Measurements from ENCODE around the gene POLR3C. TPM values are rescaled to one million over a fixed set of nuclear protein-coding genes. Genes with fewer than 3 reads are reported as not detected.
"Not testable (repeated sequence)": the region's sequence is repeated elsewhere in the genome, so short reads cannot be mapped to it uniquely, and the experiment has no call there.

Gene POLR3C
- total and polyA plus RNA-seq, 3 experiments from 2014 or later: 47.5 to 54.1 (median 53.1) TPM

- peaks cover 24 to 41% (median 30%) of the 10 kb centered on the region in 3 donors for H3K4me1 Mint-ChIP-seq
- CTCF ChIA-PET: interaction anchor here (0.8 kb wide), 1 partner anchor 57 kb away, joined by 3 read pairs; the partner anchor contains the start of gene NUDT17
- H3K27me3 ChIP-seq (ENCODE audit: insufficient read depth, low read length, poor library complexity, severe bottlenecking): no peaks in the 10 kb centered on the region
- H3K27ac ChIP-seq (ENCODE audit: low read depth, low read length): no peak overlapping the region
- DNase-seq: no peak
- no peak overlapping the region for H3K4me3 Mint-ChIP-seq
- no peaks in the 10 kb centered on the region for H3K27me3 Mint-ChIP-seq
- H3K4me3 ChIP-seq (ENCODE audit: low read length): no peak overlapping the region
- H3K9me3 ChIP-seq (ENCODE audit: low read length): no peaks in the 10 kb centered on the region
- POLR2A ChIA-PET: no interaction called here
- H3K27ac Mint-ChIP-seq: peak overlapping the region in 1 of 8 donors; percentile 28
- H3K9me3 Mint-ChIP-seq: no peaks in the 10 kb centered on the region
- no peaks in the 10 kb centered on the region for H3K36me3 ChIP-seq (ENCODE audit: insufficient read depth, low read length)
- peaks cover 17% of the 10 kb centered on the region for H3K4me1 ChIP-seq (ENCODE audit: insufficient read depth, low read length)
- H3K36me3 Mint-ChIP-seq: peaks cover 3 to 48% (median 19%) of the 10 kb centered on the region in 3 donors
These were observed 35.4 kb upstream of the POLR3C start for GRCh38 chr1:145788580-145788979.

GRCh38 chr1:145791860-145792259 lies 32.1 kb upstream of the POLR3C start:
- POLR2A ChIA-PET; H3K27me3 ChIP-seq (ENCODE audit: insufficient read depth, low read length, poor library complexity, severe bottlenecking); H3K27ac ChIP-seq (ENCODE audit: low read depth, low read length); H3K36me3 ChIP-seq (ENCODE audit: insufficient read depth, low read length); DNase-seq; H3K4me3 ChIP-seq (ENCODE audit: low read length); CTCF ChIA-PET; H3K4me1 ChIP-seq (ENCODE audit: insufficient read depth, low read length); H3K4me3 Mint-ChIP-seq; H3K27me3 Mint-ChIP-seq; H3K9me3 ChIP-seq (ENCODE audit: low read length): not testable (repeated sequence)
- Mint-ChIP-seq H3K9me3 (peaks cover 5 to 12% (median 11%) of the 10 kb centered on the region in 5 donors), H3K4me1 (peaks cover 16 to 43% (median 22%) of the 10 kb centered on the region in 3 donors), H3K27ac (peak overlapping the region in 1 of 8 donors; percentile 74), H3K36me3 (peaks cover 20 to 49% (median 21%) of the 10 kb centered on the region in 3 donors)

- H3K27ac ChIP-seq (ENCODE audit: low read depth, low read length): no peak overlapping the region
- ChIA-PET POLR2A (no interaction called here), CTCF (interaction anchor here (1.0 kb wide), 1 partner anchor 10 kb away, joined by 4 read pairs; no protein-coding TSS in a partner anchor)
- H3K36me3 Mint-ChIP-seq: peaks cover 24 to 51% (median 26%) of the 10 kb centered on the region in 3 donors
- H3K27me3 Mint-ChIP-seq: no peaks in the 10 kb centered on the region
- no peaks in the 10 kb centered on the region for H3K4me1 ChIP-seq (ENCODE audit: insufficient read depth, low read length)
- H3K27ac Mint-ChIP-seq: peak overlapping the region in 2 of 8 donors; percentile 9 to 29
- H3K27me3 ChIP-seq (ENCODE audit: insufficient read depth, low read length, poor library complexity, severe bottlenecking): no peaks in the 10 kb centered on the region
- H3K9me3 Mint-ChIP-seq: peaks cover 10 to 18% (median 15%) of the 10 kb centered on the region in 5 donors
- DNase-seq: no peak
- H3K4me1 Mint-ChIP-seq: peaks cover 17 to 41% (median 21%) of the 10 kb centered on the region in 3 donors
- H3K36me3 ChIP-seq (ENCODE audit: insufficient read depth, low read length): peaks cover 3% of the 10 kb centered on the region
- peaks cover 10% of the 10 kb centered on the region for H3K9me3 ChIP-seq (ENCODE audit: low read length)
- no peak overlapping the region for H3K4me3 ChIP-seq (ENCODE audit: low read length)
- H3K4me3 Mint-ChIP-seq: no peak overlapping the region
These were observed 31.5 kb upstream of the POLR3C start for GRCh38 chr1:145792484-145792883.

DNA sequence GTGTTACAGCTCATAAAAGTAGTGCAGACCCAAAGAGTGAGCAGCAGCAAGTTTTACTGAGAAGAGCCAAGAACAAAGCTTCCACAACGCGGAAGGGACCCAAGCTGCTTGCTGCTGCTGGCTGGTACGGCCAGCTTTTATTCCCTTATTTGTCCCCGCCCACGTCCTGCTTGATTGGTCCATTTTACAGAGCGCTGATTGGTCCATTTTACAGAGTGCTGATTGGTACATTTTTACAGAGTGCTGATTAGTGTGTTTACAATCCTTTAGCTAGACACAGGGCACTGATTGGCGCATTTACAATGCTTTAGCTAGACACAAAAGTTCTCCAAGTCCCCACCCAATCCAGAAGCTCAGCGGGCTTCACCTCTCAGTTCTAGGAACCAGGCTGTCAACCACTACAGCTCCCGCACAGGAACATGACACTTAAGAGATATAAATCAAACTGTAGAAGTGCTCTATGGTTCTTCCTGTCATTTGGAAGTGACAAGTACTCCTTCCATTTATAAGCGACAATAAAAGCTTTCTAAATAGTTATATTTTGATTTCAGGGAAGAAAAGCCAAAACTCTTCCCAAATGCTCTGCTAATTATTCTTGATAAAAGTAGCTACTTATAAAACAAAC lies 28.6 kb upstream of the POLR3C start:
- no peaks in the 10 kb centered on the region for H3K27me3 ChIP-seq (ENCODE audit: insufficient read depth, low read length, poor library complexity, severe bottlenecking)
- DNase-seq: no peak
- H3K36me3 Mint-ChIP-seq: peaks cover 23 to 61% (median 45%) of the 10 kb centered on the region in 3 donors
- H3K27ac Mint-ChIP-seq: peak overlapping the region in 1 of 8 donors; percentile 69
- peaks cover 20 to 36% (median 23%) of the 10 kb centered on the region in 3 donors for H3K4me1 Mint-ChIP-seq
- H3K27ac ChIP-seq (ENCODE audit: low read depth, low read length): no peak overlapping the region
- peaks cover 3% of the 10 kb centered on the region for H3K36me3 ChIP-seq (ENCODE audit: insufficient read depth, low read length)
- H3K9me3 ChIP-seq (ENCODE audit: low read length): peaks cover 12% of the 10 kb centered on the region
- H3K9me3 Mint-ChIP-seq: peaks cover 15 to 24% (median 16%) of the 10 kb centered on the region in 5 donors
- peak overlapping the region in 1 of 7 donors; percentile 60 for H3K4me3 Mint-ChIP-seq
- POLR2A ChIA-PET: no interaction called here
- CTCF ChIA-PET: no interaction called here
- no peaks in the 10 kb centered on the region for H3K4me1 ChIP-seq (ENCODE audit: insufficient read depth, low read length)
- H3K4me3 ChIP-seq (ENCODE audit: low read length): no peak overlapping the region
- H3K27me3 Mint-ChIP-seq: no peaks in the 10 kb centered on the region

GRCh38 chr1:145796753-145797152 lies 27.2 kb upstream of the POLR3C start:
- H3K27me3 Mint-ChIP-seq: peaks cover 0 to 2% of the 10 kb centered on the region in 2 donors

GRCh38 chr1:145799806-145800205 lies 24.2 kb upstream of the POLR3C start:
- DNase-seq: no peak
- CTCF ChIA-PET: no interaction called here
- Mint-ChIP-seq H3K4me1 (peaks cover 38 to 58% (median 45%) of the 10 kb centered on the region in 3 donors), H3K36me3 (peaks cover 13 to 47% (median 45%) of the 10 kb centered on the region in 3 donors), H3K27ac (peak overlapping the region in 2 of 8 donors; percentile 14 to 23), H3K4me3 (peak overlapping the region in 1 of 7 donors; percentile 30), H3K27me3 (peaks cover 0 to 2% of the 10 kb centered on the region in 2 donors), H3K9me3 (peaks cover 15 to 24% (median 16%) of the 10 kb centered on the region in 5 donors)
- Histone ChIP-seq H3K27ac (ENCODE audit: low read depth, low read length) (no peak overlapping the region), H3K4me1 (ENCODE audit: insufficient read depth, low read length) (peaks cover 9% of the 10 kb centered on the region), H3K27me3 (ENCODE audit: insufficient read depth, low read length, poor library complexity, severe bottlenecking) (no peaks in the 10 kb centered on the region), H3K36me3 (ENCODE audit: insufficient read depth, low read length) (peaks cover 3% of the 10 kb centered on the region), H3K9me3 (ENCODE audit: low read length) (peaks cover 12% of the 10 kb centered on the region), H3K4me3 (ENCODE audit: low read length) (no peak overlapping the region)
- POLR2A ChIA-PET: no interaction called here

More at GRCh38 chr1:145796753-145797152, 27.2 kb upstream of the POLR3C start:
- Mint-ChIP-seq H3K9me3 (peaks cover 15 to 24% (median 16%) of the 10 kb centered on the region in 5 donors), H3K27ac (no peak overlapping the region), H3K4me1 (peaks cover 25 to 44% (median 33%) of the 10 kb centered on the region in 3 donors), H3K36me3 (peaks cover 23 to 64% (median 45%) of the 10 kb centered on the region in 3 donors), H3K4me3 (no peak overlapping the region)
- H3K4me3 ChIP-seq (ENCODE audit: low read length): no peak overlapping the region
- ChIA-PET CTCF (no interaction called here), POLR2A (no interaction called here)
- peaks cover 3% of the 10 kb centered on the region for H3K36me3 ChIP-seq (ENCODE audit: insufficient read depth, low read length)
- no peak for DNase-seq
- H3K9me3 ChIP-seq (ENCODE audit: low read length): peaks cover 12% of the 10 kb centered on the region
- H3K4me1 ChIP-seq (ENCODE audit: insufficient read depth, low read length): no peaks in the 10 kb centered on the region
- no peak overlapping the region for H3K27ac ChIP-seq (ENCODE audit: low read depth, low read length)
- no peaks in the 10 kb centered on the region for H3K27me3 ChIP-seq (ENCODE audit: insufficient read depth, low read length, poor library complexity, severe bottlenecking)

DNA sequence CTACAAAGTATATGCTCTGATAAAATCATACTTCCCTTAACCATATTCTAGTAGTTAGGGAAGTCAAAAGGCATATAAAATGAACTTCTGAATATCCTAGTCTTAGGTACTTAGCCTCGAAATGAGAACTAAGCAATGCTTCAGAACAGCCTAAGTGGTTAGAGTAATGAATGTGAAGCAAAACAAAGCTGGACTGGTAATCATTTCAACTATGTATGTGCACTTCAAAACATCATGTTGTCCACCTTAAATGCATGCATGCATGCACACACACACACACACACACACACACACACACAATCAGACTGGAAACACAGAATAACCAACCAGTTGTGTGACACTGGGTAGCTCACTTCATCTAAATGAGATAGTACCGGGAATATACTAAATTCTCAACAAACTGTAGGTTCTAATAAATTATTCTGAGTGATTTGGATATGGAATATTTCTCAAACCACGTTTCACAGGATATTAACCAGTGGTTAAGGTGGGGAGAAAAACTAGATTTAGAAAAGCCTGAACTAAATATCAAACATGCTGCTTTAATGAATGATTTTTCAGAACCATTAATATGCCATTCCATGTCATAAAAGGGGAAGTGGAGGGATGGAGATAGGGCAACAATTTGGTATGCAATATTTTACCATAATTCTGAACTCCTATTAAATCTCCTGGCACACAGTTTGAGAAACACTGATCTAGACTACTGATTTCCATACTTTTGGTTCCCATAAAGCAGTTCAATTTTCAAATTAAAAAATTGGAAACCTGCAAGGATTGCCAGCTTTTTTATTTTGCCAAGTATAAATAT lies 19.6 kb upstream of the POLR3C start:
- H3K4me1 ChIP-seq (ENCODE audit: insufficient read depth, low read length): peaks cover 10% of the 10 kb centered on the region
- no peaks in the 10 kb centered on the region for H3K27me3 ChIP-seq (ENCODE audit: insufficient read depth, low read length, poor library complexity, severe bottlenecking)
- peaks cover 52 to 75% (median 71%) of the 10 kb centered on the region in 3 donors for H3K4me1 Mint-ChIP-seq
- no peak overlapping the region for H3K4me3 Mint-ChIP-seq
- no peaks in the 10 kb centered on the region for H3K36me3 ChIP-seq (ENCODE audit: insufficient read depth, low read length)
- DNase-seq: no peak
- peaks cover 0 to 2% of the 10 kb centered on the region in 2 donors for H3K27me3 Mint-ChIP-seq
- POLR2A ChIA-PET: no interaction called here
- no peaks in the 10 kb centered on the region for H3K9me3 ChIP-seq (ENCODE audit: low read length)
- H3K27ac Mint-ChIP-seq: peak overlapping the region in 2 of 8 donors; percentile 48 to 70
- H3K9me3 Mint-ChIP-seq: no peaks in the 10 kb centered on the region
- CTCF ChIA-PET: no interaction called here
- H3K4me3 ChIP-seq (ENCODE audit: low read length): no peak overlapping the region
- H3K27ac ChIP-seq (ENCODE audit: low read depth, low read length): no peak overlapping the region
- peaks cover 5 to 23% (median 5%) of the 10 kb centered on the region in 3 donors for H3K36me3 Mint-ChIP-seq

GRCh38 chr1:145805057-145805456 lies 18.9 kb upstream of the POLR3C start:
- H3K27ac ChIP-seq (ENCODE audit: low read depth, low read length): no peak overlapping the region
- Mint-ChIP-seq H3K9me3 (no peaks in the 10 kb centered on the region), H3K4me1 (peaks cover 49 to 71% (median 66%) of the 10 kb centered on the region in 3 donors), H3K27me3 (peaks cover 0 to 2% of the 10 kb centered on the region in 2 donors), H3K27ac (no peak overlapping the region), H3K4me3 (no peak overlapping the region), H3K36me3 (peaks cover 0 to 18% (median 2%) of the 10 kb centered on the region in 3 donors)
- no peaks in the 10 kb centered on the region for H3K9me3 ChIP-seq (ENCODE audit: low read length)
- CTCF ChIA-PET: no interaction called here
- H3K4me1 ChIP-seq (ENCODE audit: insufficient read depth, low read length): peaks cover 10% of the 10 kb centered on the region
- no peak for DNase-seq
- H3K4me3 ChIP-seq (ENCODE audit: low read length): no peak overlapping the region
- POLR2A ChIA-PET: no interaction called here
- H3K36me3 ChIP-seq (ENCODE audit: insufficient read depth, low read length): no peaks in the 10 kb centered on the region
- H3K27me3 ChIP-seq (ENCODE audit: insufficient read depth, low read length, poor library complexity, severe bottlenecking): no peaks in the 10 kb centered on the region
